GM19193 (cell line): Measurements from ENCODE around the gene PRXL2A.

Experiments
- POLR2A ChIP-seq: IDR thresholded peaks from 4 replicates; pipeline ENCODE4 v1.6.1; 2011; ENCODE audit not compliant: insufficient read depth, insufficient read length; ENCODE audit errors: extremely low read depth

Gene PRXL2A

GRCh38 chr10:80449520-80449919, 41.2 kb downstream of the PRXL2A start:
- no peak for TF ChIP-seq POLR2A

- TF ChIP-seq POLR2A, result no peak
Observed at GRCh38 chr10:80451132-80451531, 42.8 kb downstream of the PRXL2A start.

GRCh38 chr10:80452069-80452468, 43.7 kb downstream of the PRXL2A start:
- TF ChIP-seq POLR2A, result no peak

GRCh38 chr10:80452640-80453039, 44.3 kb downstream of the PRXL2A start:
- no peak for TF ChIP-seq POLR2A

- no peak for TF ChIP-seq POLR2A
Observed at GRCh38 chr10:80453056-80453841, 44.9 kb downstream of the PRXL2A start.

- peak; percentile 61 for TF ChIP-seq POLR2A
Observed at GRCh38 chr10:80453842-80454512, 45.6 kb downstream of the PRXL2A start, which contains the start of gene TSPAN14. Gene TSPAN14 (plus strand): TSS chr10:80454310. CDS start chr10:80489234, 34,924 bp downstream.

GRCh38 chr10:80454513-80455460, 46.4 kb downstream of the PRXL2A start:
- no peak for TF ChIP-seq POLR2A

GRCh38 chr10:80455461-80456349, 47.4 kb downstream of the PRXL2A start:
- no peak for TF ChIP-seq POLR2A

- no peak for TF ChIP-seq POLR2A
Observed at GRCh38 chr10:80457554-80458262, 49.4 kb downstream of the PRXL2A start.

GRCh38 chr10:80458263-80458625, 49.9 kb downstream of the PRXL2A start:
- TF ChIP-seq POLR2A, result no peak

GRCh38 chr10:80458638-80459037, 50.3 kb downstream of the PRXL2A start:
- TF ChIP-seq POLR2A, result no peak

- peak; percentile 45 for TF ChIP-seq POLR2A
Observed at GRCh38 chr10:80459047-80459865, 50.9 kb downstream of the PRXL2A start.

- no peak for TF ChIP-seq POLR2A
Observed at GRCh38 chr10:80460399-80461207, 52.3 kb downstream of the PRXL2A start.
